Natural killer cell (primary cell): ENCODE measurements around the gene STOML1. TPM values are rescaled to one million over a fixed set of nuclear protein-coding genes. Genes with fewer than 3 reads are reported as not detected.

ENCODE experiments used
- ATAC-seq, 3 donors: fragments of 150-1000 bp in 2 of 3; fragments of 200-7000 bp in 1 of 3; cut with Tn5 transposase; 1 replicate in 1 of 3; 2 replicates in 2 of 3; pipeline ENCODE4 v1.10.0; 2021; ENCODE audit warnings: mild to moderate bottlenecking in 2 of 3, moderate library complexity in 2 of 3
- DNase-seq, 2 donors: peaks; one replicate each; pipeline versions ENCODE4 v3.0.0 to v3.0.0-alpha.2; 2013 to 2021; ENCODE audit warnings: mixed read lengths in 1 of 2
- H3K27ac ChIP-seq: one replicate; pipeline ENCODE4 v1.5.1; 2013; ENCODE audit warnings: mild to moderate bottlenecking, low read length
- H3K27me3 ChIP-seq: one replicate; pipeline ENCODE4 v1.6.1; 2013; ENCODE audit warnings: low read length; ENCODE audit not compliant: control insufficient read depth, insufficient read depth
- H3K36me3 ChIP-seq: one replicate; pipeline ENCODE4 v1.6.1; 2013; ENCODE audit warnings: low read length; ENCODE audit not compliant: control insufficient read depth, insufficient read depth
- H3K4me1 ChIP-seq: one replicate; pipeline ENCODE4 v1.6.1; 2013; ENCODE audit warnings: low read length; ENCODE audit not compliant: control insufficient read depth, insufficient read depth
- H3K4me3 ChIP-seq: one replicate; pipeline ENCODE4 v1.5.1; 2013; ENCODE audit warnings: low read length
- H3K9me3 ChIP-seq: one replicate; pipeline ENCODE4 v1.6.1; 2013; ENCODE audit warnings: low read length; ENCODE audit not compliant: control insufficient read depth, insufficient read depth
- H3K27ac Mint-ChIP-seq, 2 donors: one replicate each; pipeline ENCODE4 v1.8.0; 2022; ENCODE audit warnings: mild to moderate bottlenecking in 2 of 2, mixed read lengths in 2 of 2, moderate library complexity in 1 of 2
- H3K27me3 Mint-ChIP-seq, 2 donors: one replicate each; pipeline ENCODE4 v1.8.0; 2022; ENCODE audit warnings: low read depth in 2 of 2, mixed read lengths in 2 of 2
- H3K36me3 Mint-ChIP-seq: one replicate; pipeline ENCODE4 v1.8.0; 2022; ENCODE audit warnings: mixed read lengths
- H3K4me1 Mint-ChIP-seq, 2 donors: one replicate each; pipeline ENCODE4 v1.8.0; 2022; ENCODE audit warnings: mixed read lengths in 2 of 2
- H3K4me3 Mint-ChIP-seq: one replicate; pipeline ENCODE4 v1.8.0; 2022; ENCODE audit warnings: mild to moderate bottlenecking, moderate library complexity, mixed read lengths
- H3K9me3 Mint-ChIP-seq, 2 donors: one replicate each; pipeline ENCODE4 v1.8.0; 2022; ENCODE audit warnings: mixed read lengths in 2 of 2
- CTCF ChIP-seq: fragments of 200-600 bp; IDR thresholded peaks from one replicate; pipeline ENCODE4 v1.8.0; 2022; ENCODE audit warnings: antibody characterized with exemption
- WGBS: methylation state at CpG from one replicate; pipeline ENCODE4 v1.1.7; 2013; ENCODE audit warnings: missing lambda C conversion rate; ENCODE audit not compliant: insufficient coverage; 5-methylcytosine and 5-hydroxymethylcytosine counted together
- intact Hi-C: fragments of 100-400 bp; cut with micrococcal nuclease; formaldehyde crosslinking; loops from one replicate; pipeline ENCODE4 v1.14.2; 2022
- total RNA-seq, 4 donors: library from RNA; stranded (reverse); fragments of 120-200 nt in 1 of 4; gene quantifications; one replicate each; pipeline versions ENCODE4 v1.2.3 to v1.2.4, GENCODE V29; 2013 to 2022

STOML1 gene
- total RNA-seq, 3 donors from 2014 or later (not counting 1 experiment from before 2014, with no cell fraction given), result 5.6 to 8.2 (median 7.0) TPM

DNA sequence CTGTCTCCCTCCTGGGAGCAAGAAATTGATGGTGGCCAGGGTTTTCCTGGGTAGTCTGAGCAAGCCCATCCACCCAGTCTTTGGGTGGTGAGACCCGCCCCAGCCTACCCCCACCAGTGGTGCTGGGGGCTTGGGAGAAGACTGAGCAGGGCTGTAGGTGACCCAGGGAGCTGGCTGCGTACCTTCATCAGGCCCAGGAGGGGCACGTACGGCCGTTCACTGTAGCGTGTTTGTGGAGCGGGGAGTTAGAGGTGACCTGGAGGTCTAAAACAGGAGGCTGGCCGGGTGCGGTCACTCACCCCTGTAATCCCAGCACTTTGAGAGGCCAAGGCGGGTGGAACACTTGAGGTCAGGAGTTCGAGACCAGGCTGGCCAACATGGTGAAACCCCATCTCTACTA lies 54.4 kb downstream of the STOML1 start:
- Histone ChIP-seq H3K4me1 (peaks cover 17% of the 10 kb centered on the region), H3K36me3 (no peaks in the 10 kb centered on the region), H3K4me3 (no peak overlapping the region), H3K27me3 (no peaks in the 10 kb centered on the region), H3K27ac (no peak overlapping the region), H3K9me3 (no peaks in the 10 kb centered on the region)
- H3K36me3 Mint-ChIP-seq, result no peaks in the 10 kb centered on the region
- no peaks in the 10 kb centered on the region for H3K27me3 Mint-ChIP-seq
- intact Hi-C loops, result no loop called here
- TF ChIP-seq CTCF, result no peak
- no peak overlapping the region for H3K4me3 Mint-ChIP-seq
- H3K4me1 Mint-ChIP-seq, result peaks cover 6 to 13% of the 10 kb centered on the region in 2 donors
- H3K27ac Mint-ChIP-seq, result no peak overlapping the region
- ATAC-seq (no peak), DNase-seq (no peak)
- 93% methylated on average over 11 of the region's 11 CpGs for WGBS
- no peaks in the 10 kb centered on the region for H3K9me3 Mint-ChIP-seq

DNA sequence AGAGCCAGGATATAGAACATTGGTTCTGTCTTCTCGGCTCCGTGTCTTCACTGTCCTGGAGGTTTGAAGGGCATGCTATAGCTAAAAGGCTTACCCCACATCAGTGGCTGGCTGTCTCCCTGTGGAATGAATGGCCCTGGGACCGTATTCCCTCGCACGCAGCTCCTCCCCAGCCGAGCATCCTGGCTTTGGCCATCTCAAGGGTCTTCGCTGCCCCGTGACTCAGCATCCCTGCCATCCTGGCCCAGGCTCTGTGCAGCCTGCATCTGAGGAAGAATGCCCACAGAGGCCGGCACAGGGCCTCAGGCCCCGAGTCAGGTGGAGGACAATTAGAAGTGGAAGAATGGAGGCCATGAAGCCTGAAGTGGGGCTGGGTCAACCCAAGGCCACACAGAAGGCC lies 54.8 kb downstream of the STOML1 start:
- Histone ChIP-seq H3K4me3 (no peak overlapping the region), H3K36me3 (no peaks in the 10 kb centered on the region), H3K27ac (no peak overlapping the region), H3K27me3 (no peaks in the 10 kb centered on the region), H3K9me3 (no peaks in the 10 kb centered on the region), H3K4me1 (peaks cover 13% of the 10 kb centered on the region)
- WGBS, result 73% methylated on average over 10 of the region's 10 CpGs
- intact Hi-C loops, result no loop called here
- no peak for DNase-seq
- ATAC-seq, result no peak
- Mint-ChIP-seq H3K27ac (no peak overlapping the region), H3K4me1 (peaks cover 6 to 9% of the 10 kb centered on the region in 2 donors), H3K9me3 (no peaks in the 10 kb centered on the region), H3K4me3 (no peak overlapping the region), H3K36me3 (no peaks in the 10 kb centered on the region), H3K27me3 (no peaks in the 10 kb centered on the region)
- TF ChIP-seq CTCF, result no peak

DNA sequence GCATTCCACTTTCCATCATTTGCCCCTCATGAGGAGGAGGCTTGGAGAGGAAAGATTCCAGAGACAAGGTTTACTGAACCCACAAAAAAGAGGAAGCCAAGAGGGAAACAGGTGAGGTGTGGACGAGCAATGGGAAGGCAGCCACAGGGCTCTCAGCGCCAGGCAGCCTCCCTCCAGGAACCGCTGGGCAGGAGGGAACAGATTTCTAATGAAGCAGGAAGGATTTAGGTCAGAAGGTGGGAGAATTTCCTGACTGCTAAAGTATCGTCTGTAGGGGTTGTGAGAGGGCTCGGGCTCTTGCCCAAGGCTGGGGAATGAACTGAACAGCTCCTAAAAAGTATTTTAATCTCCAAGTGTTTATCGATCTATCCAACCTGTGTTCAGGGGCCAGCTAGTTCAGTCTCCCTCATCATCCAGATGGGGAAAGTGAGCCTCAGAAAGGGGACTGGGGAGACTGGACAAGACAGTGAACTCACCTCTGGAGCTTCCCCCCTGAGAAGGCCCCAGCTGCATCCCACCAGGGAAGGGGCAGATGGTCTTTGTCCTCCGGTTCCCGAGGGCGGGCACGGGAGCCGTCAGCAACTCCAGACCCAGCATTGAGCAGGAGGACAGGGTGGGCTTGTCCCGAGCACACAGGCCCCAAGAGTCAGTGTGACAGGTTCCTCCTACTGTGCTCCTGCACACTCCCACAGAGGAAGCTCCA lies 55.4 kb downstream of the STOML1 start:
- no peak overlapping the region for H3K27ac Mint-ChIP-seq
- ATAC-seq (no peak), DNase-seq (no peak)
- H3K4me3 Mint-ChIP-seq, result no peak overlapping the region
- H3K36me3 ChIP-seq, result no peaks in the 10 kb centered on the region
- 63% methylated on average over 11 of the region's 12 CpGs for WGBS
- H3K27ac ChIP-seq, result no peak overlapping the region
- peaks cover 3 to 4% of the 10 kb centered on the region in 2 donors for H3K4me1 Mint-ChIP-seq
- peaks cover 8% of the 10 kb centered on the region for H3K4me1 ChIP-seq
- no peak for TF ChIP-seq CTCF
- intact Hi-C loops, result no loop called here
- H3K27me3 ChIP-seq, result no peaks in the 10 kb centered on the region
- peaks cover 0 to under 1% of the 10 kb centered on the region in 2 donors for H3K27me3 Mint-ChIP-seq
- H3K4me3 ChIP-seq, result no peak overlapping the region
- no peaks in the 10 kb centered on the region for H3K9me3 Mint-ChIP-seq
- H3K9me3 ChIP-seq, result no peaks in the 10 kb centered on the region
- H3K36me3 Mint-ChIP-seq, result no peaks in the 10 kb centered on the region

- ATAC-seq, result no peak
- no peaks in the 10 kb centered on the region for H3K36me3 ChIP-seq
- no peak overlapping the region for H3K27ac ChIP-seq
- 80% methylated on average over 5 of the region's 5 CpGs for WGBS
- H3K4me3 ChIP-seq, result no peak overlapping the region
- intact Hi-C loops, result no loop called here
- DNase-seq, result no peak
- no peaks in the 10 kb centered on the region for H3K27me3 ChIP-seq
- H3K9me3 Mint-ChIP-seq, result no peaks in the 10 kb centered on the region
- H3K4me3 Mint-ChIP-seq, result no peak overlapping the region
- H3K27ac Mint-ChIP-seq, result no peak overlapping the region
- H3K36me3 Mint-ChIP-seq, result no peaks in the 10 kb centered on the region
- H3K27me3 Mint-ChIP-seq, result peaks cover 0 to 6% of the 10 kb centered on the region in 2 donors
- no peak for TF ChIP-seq CTCF
- no peaks in the 10 kb centered on the region for H3K4me1 Mint-ChIP-seq
- no peaks in the 10 kb centered on the region for H3K9me3 ChIP-seq
- peaks cover 2% of the 10 kb centered on the region for H3K4me1 ChIP-seq
Measured at GRCh38 chr15:73936181-73936580, 55.9 kb downstream of the STOML1 start.
